HL-60 (cell line): ENCODE results near the gene CNOT3.

Experiments
- CTCF ChIP-seq: IDR thresholded peaks from one replicate; pipeline ENCODE4 v1.5.1; 2011; ENCODE audit warnings: low read length, control low read depth, inconsistent platforms; ENCODE audit not compliant: insufficient read depth
- GABPA ChIP-seq: IDR thresholded peaks from 2 replicates; pipeline ENCODE4 v1.6.1; 2012; ENCODE audit warnings: low read depth
- POLR2AphosphoS5 ChIP-seq: IDR thresholded peaks from 2 replicates; pipeline ENCODE4 v1.6.1; 2012; ENCODE audit warnings: low read depth
- REST ChIP-seq: IDR thresholded peaks from 2 replicates; pipeline ENCODE4 v1.6.1; 2012; ENCODE audit warnings: low read depth; ENCODE audit not compliant: insufficient replicate concordance
- SPI1 ChIP-seq: IDR thresholded peaks from 2 replicates; pipeline ENCODE4 v1.6.1; 2012; ENCODE audit warnings: low read depth, mild to moderate bottlenecking, borderline replicate concordance

- no peak for TF ChIP-seq CTCF
- no peak for TF ChIP-seq SPI1
- TF ChIP-seq REST = no peak
- no peak for TF ChIP-seq POLR2AphosphoS5
- no peak for TF ChIP-seq GABPA
These were observed 16.3 kb downstream of the CNOT3 start for GRCh38 chr19:54153731-54154326.
